ENCODE data around the gene FAM193A.

FAM193A gene

GRCh38 chr4:2781911-2782310 lies 245.5 kb downstream of the FAM193A start:
- TF ChIP-seq SIN3A (IDR thresholded peaks at IDR 0.05; ENCODE audit: borderline replicate concordance, insufficient read depth, low read length) (no peak), POLR2AphosphoS5 (IDR thresholded peaks at IDR 0.05; ENCODE audit: low read depth, low read length) (no peak), TAF1 (IDR thresholded peaks at IDR 0.05; ENCODE audit: borderline replicate concordance, insufficient read depth, low read length) (no peak), FOXP2 (optimal IDR thresholded peaks at IDR 0.05; ENCODE audit: borderline replicate concordance, extremely low read depth, extremely low read length, insufficient read depth) (no peak), REST (IDR thresholded peaks at IDR 0.05; ENCODE audit: insufficient read depth in 1 of 2, low read depth in 2 of 2, low read length in 2 of 2) (no peak)
